K562 (cell line): ENCODE measurements around the gene CHPF. TPM values are rescaled to one million over a fixed set of nuclear protein-coding genes. Genes with fewer than 3 reads are reported as not detected.

Experiments used
- ATF2 ChIP-seq: sonication (generic); formaldehyde crosslinking; IDR thresholded peaks from 2 replicates; pipeline ENCODE4 v1.8.1; 2022; ENCODE audit warnings: missing genetic modification reagents
- CHD2 ChIP-seq: IDR thresholded peaks from 2 replicates; pipeline ENCODE4 v1.6.1; 2011; ENCODE audit warnings: low read depth, low read length
- EP300 ChIP-seq: IDR thresholded peaks from 2 replicates; pipeline ENCODE4 v1.6.1; 2012; ENCODE audit warnings: low read length, improper control_type of control experiment
- NELFE ChIP-seq: IDR thresholded peaks from 2 replicates; pipeline ENCODE4 v1.6.1; 2011; ENCODE audit warnings: mild to moderate bottlenecking; ENCODE audit not compliant: insufficient read depth, insufficient read length
- NFATC3 ChIP-seq: fragments of 450-650 bp; IDR thresholded peaks from 2 replicates; pipeline ENCODE4 v1.6.1; 2017; ENCODE audit warnings: mild to moderate bottlenecking
- NFIC ChIP-seq: fragments of 450-650 bp; IDR thresholded peaks from 2 replicates; pipeline ENCODE4 v1.6.1; 2017; ENCODE audit warnings: mild to moderate bottlenecking, inconsistent platforms
- NR0B1 ChIP-seq: fragments of 450-650 bp; IDR thresholded peaks from one replicate; pipeline ENCODE4 v1.6.1; 2018; ENCODE audit warnings: mild to moderate bottlenecking, moderate library complexity; ENCODE audit not compliant: partially characterized antibody
- RBM15 ChIP-seq: fragments of 200-400 bp; formaldehyde crosslinking; IDR thresholded peaks from 2 replicates; pipeline ENCODE4 v1.6.1; 2018; ENCODE audit warnings: mild to moderate bottlenecking, low read length, moderate library complexity; ENCODE audit not compliant: insufficient read depth
- TFE3 ChIP-seq: fragments of 450-650 bp; formaldehyde crosslinking; IDR thresholded peaks from 2 replicates; pipeline ENCODE4 v1.4.0; 2020; ENCODE audit warnings: mild to moderate bottlenecking, mixed read lengths
- ZBTB5 ChIP-seq: fragments of 450-650 bp; IDR thresholded peaks from 2 replicates; pipeline ENCODE4 v1.6.1; 2017; ENCODE audit warnings: antibody characterized with exemption
- ZNF699 ChIP-seq: fragments of 250-450 bp; sonication (Bioruptor Pico); IDR thresholded peaks from 2 replicates; pipeline ENCODE4 v1.8.0; 2021; ENCODE audit warnings: mild to moderate bottlenecking, moderate library complexity; ENCODE audit not compliant: insufficient replicate concordance
- polyA plus RNA-seq, 8 experiments: library from polyadenylated mRNA; depleted of rRNA in 4 of 8; stranded (reverse) in 5 of 8; unstranded in 3 of 8; fragments of >200 nt; fragmentation: Nextera tagmentation in 2 of 8; fragmentation: Illumina TruSeq in 1 of 8; extraction: Ambion mirVana in 2 of 8; extraction: Trizol in 1 of 8; gene quantifications; 2 replicates each; pipeline versions ENCODE4 v1.2.1 to v1.2.3, GENCODE V29; 2011 to 2014; ENCODE audit warnings: inconsistent platforms in 1 of 8, missing spikeins in 1 of 8
- total RNA-seq, 7 experiments: library from RNA; depleted of rRNA in 6 of 7; stranded (reverse); fragments of >200 nt in 6 of 7; fragmentation: Illumina TruSeq in 2 of 7; extraction: Trizol in 2 of 7; gene quantifications; 2 replicates each; pipeline versions ENCODE4 v1.2.1 to v1.2.3, GENCODE V29; 2011 to 2021; ENCODE audit warnings: low replicate concordance in 1 of 7

The CHPF gene
- total and polyA plus RNA-seq, 9 of the 15 experiments (the other 6 are each of a cell fraction or from before 2014, with no cell fraction given): 0.15 to 57.2 (median 7.9) TPM

GRCh38 chr2:219509780-219510511 is 33.7 kb downstream of the CHPF start (continued):
- TF ChIP-seq NFATC3 (no peak), ATF2 (CRISPR knock-in tag) (no peak), ZBTB5 (no peak), EP300 (peak; percentile 95), TFE3 (CRISPR knock-in tag) (no peak), RBM15 (no peak), NR0B1 (no peak), NELFE (no peak), CHD2 (0 out of 2 replicates have a peak, but pooled peaks have one; percentile 34), ZNF699 (no peak), NFIC (peak; percentile 93)
